Measurements from ENCODE around the gene ATAD3B.
"Not testable (repeated sequence)": the region's sequence is repeated elsewhere in the genome, so short reads cannot be mapped to it uniquely, and the experiment has no call there.

ATAD3B gene

DNA sequence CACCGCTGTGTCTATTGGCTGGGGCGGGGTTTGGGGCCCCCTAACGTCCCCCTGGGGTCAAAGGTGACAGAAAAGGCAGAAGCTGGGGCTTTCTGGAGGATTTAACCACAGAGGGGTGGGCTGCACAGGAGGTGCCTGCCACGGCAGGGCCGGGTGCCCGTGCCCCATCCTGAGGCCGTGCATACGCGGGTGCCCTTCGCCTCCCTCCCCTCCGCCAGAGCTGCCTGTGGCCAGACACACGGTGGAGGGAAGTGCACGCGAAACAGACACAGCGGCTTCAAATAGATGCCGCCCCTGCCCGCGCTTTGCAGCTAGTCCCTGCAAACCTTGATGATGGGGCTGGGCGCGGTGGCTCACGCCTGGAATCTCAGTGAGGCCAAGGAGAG lies 37.9 kb downstream of the ATAD3B start:
- in situ Hi-C loops (cut with MboI; ENCODE audit: low sequenced_read_pairs): not testable (repeated sequence)

DNA sequence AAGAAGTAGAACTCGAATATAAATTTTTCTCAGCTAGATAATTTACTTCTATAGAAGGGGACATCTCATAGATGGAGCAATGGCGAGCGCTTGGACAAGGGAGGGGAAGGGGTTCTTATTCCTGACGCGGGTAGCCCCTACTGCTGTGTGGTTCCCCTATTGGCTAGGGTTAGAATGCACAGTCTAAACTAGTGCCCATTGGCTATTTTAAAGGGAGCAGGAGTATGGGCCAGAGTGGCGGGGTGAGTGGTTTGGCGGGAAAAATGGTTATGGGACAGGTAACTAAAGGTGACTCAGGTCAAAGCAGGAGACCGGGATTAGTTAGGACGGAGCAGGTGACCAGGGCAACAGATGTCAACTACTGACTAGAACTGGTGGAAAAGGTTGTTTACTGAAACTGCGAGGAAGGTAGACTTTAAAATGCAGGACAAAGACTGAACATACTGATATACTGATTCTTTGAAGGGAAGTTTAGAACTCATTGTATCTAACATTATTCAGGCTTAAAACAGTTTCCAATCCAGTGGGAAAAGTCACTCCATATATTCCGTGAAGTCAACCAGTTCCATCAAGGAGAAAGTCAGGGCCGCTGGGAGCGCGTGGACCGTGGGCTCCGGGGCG lies 39.5 kb downstream of the ATAD3B start:
- in situ Hi-C loops (cut with MboI; ENCODE audit: low sequenced_read_pairs): no loop called here

DNA sequence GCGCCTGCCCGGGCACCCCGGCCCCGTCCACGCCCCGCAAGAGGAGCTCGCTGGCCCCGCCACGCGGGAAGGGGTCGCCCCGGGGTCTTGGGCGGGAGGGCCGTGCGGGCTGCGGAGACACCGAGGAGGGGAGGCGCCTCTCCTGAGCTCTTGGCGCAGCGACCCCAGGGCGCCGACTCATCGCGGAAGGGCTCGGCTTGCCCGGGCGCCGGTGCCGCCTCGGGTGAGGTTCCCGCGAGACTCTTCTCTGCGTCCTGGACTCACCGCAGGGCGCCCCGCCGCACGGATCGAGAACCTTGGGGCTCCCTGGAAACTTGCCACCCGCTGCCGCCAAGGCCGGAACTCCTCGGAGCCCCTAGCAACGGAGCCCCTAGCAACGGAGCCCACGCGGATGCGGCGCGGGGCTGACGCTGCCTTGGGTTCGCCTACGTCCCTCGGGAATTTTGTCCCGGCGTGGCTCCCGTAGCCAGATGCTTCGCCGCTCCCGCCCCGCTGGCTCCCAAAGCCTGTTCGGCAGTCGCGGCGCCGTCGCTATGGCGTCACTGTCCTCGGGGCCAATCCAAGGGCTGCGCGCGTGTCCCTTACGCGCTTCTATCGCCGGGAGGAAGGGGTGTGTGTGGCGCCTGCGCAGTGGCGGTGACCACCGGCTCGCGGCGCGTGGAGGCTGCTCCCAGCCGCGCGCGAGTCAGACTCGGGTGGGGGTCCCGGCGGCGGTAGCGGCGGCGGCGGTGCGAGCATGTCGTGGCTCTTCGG lies 40.1 kb downstream of the ATAD3B start, which contains the start of gene ATAD3A:
ATAD3A (plus strand) TSS at position 630 of the 753 bp plus-strand sequence; CDS start at position 737, 107 bp downstream.
- in situ Hi-C loops (cut with MboI; ENCODE audit: low sequenced_read_pairs): no loop called here

DNA sequence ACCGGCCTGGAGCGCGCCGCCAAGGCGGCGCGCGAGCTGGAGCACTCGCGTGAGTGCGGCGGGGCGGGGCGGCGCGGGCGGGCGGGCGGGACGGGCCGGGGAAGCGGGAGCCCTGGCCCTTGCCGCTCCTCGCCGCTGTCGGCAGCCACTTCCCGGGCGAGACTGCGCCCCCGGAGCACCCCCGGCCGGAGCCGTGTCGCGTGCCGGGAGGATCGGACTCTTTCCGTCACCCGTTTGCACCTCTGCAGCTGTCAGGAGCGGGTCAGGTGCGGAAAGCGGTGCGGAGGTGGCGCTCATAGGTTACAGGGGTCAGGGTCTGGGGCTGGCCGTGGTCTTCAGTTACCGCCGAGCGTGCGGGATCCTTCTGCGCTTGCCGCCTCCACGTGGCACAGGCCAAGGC lies 40.9 kb downstream of the ATAD3B start:
- in situ Hi-C loops (cut with MboI; ENCODE audit: low sequenced_read_pairs): not testable (repeated sequence)

DNA sequence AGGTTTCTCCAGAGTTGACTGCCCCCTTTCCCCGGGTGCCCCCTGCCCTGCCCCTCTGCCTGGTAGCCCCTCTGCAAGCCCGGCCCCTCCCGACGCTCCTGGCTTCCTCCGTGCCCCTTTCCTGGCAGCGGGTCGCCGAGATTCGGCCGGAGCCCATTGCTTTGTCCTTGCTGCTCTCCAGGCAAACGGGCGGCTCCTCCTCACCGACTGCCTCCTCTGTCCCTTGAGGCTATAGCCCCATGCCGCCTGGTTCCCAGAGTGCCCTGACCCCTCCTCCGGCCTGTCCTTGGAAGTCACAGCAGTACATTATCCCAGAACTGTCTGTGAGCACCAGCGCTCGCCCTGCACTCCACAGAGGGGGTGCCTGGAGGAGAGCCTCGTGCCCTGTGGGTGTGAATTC lies 42.1 kb downstream of the ATAD3B start:
- in situ Hi-C loops (cut with MboI; ENCODE audit: low sequenced_read_pairs): not testable (repeated sequence)

DNA sequence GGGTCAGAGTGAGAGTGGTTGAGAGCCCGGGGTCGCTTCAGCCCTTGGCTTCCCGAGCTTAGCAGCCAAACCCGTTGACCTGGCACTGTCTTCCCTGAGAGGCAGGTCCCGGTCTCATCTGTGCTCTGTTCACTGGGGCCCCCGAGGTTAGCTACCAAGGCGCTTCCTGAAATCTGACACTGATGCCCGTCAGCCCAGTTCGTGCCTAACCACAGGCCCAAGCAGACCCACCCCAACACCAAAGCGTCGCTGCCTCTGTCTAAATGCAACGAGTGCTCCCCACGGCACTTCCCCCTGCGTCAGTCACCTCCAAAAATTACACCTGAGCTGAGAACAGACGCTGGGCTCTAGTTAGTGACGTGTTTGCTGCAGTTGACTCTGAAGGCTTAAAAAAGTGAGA lies 42.8 kb downstream of the ATAD3B start:
- in situ Hi-C loops (cut with MboI; ENCODE audit: low sequenced_read_pairs): not testable (repeated sequence)

DNA sequence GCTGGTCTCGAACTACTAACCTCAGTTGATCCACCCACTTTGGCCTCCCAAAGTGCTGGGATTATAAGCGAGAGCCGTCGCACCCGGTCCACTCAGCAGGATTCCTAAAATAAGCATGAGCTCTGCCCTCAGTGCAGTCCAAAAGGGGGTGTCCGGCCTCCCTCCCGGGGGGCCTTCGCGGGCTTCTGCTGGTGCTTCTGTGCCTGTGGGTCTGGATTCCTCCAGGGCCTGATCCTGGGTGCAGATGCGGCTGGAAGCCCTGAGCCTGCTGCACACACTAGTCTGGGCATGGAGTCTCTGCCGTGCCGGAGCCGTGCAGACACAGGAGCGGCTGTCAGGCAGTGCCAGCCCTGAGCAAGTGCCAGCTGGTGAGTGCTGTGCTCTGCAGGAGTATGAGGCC lies 45.4 kb downstream of the ATAD3B start:
- in situ Hi-C loops (cut with MboI; ENCODE audit: low sequenced_read_pairs): not testable (repeated sequence)

DNA sequence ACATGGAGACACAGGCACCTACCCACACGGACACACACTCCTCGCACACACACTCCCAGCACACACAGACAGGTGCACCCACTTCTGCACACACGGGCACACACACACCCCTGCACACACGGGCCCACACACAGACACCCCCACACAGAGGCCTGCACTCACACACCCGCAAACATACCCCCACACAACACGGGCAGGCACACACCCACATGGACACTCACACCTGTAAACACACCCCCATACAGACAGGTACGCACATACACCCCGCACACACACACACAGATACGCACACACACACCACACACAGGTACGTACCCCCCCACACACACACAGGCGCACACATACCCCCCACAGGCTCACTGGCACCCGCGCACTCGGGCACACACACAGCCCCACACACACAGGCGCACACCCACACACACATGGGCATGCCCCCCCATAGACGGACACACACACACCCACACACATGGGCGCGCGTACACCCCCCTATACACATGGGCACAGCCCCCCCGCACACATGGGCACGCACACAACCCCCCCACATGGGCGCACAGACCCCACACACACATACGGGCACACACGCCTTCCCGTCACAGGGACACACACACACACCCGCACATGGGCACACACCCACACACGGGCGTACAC lies 46.5 kb downstream of the ATAD3B start:
- in situ Hi-C loops (cut with MboI; ENCODE audit: low sequenced_read_pairs): no loop called here

DNA sequence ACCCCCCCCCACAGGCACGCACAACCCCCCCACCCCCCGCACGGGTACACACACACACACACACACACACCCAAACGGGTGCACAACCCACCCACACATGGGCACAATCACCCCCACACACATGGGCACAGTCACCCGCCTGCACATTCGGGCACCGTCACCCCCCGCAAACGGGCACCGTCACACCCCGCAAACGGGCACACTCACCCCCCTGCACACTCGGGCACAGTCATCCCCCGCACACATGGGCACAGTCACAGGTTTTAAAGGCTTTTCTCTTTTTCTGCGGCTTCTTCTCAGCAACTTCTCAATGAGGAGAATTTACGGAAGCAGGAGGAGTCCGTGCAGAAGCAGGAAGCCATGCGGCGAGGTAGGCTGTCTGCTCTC lies 47.0 kb downstream of the ATAD3B start:
- in situ Hi-C loops (cut with MboI; ENCODE audit: low sequenced_read_pairs): not testable (repeated sequence)

DNA sequence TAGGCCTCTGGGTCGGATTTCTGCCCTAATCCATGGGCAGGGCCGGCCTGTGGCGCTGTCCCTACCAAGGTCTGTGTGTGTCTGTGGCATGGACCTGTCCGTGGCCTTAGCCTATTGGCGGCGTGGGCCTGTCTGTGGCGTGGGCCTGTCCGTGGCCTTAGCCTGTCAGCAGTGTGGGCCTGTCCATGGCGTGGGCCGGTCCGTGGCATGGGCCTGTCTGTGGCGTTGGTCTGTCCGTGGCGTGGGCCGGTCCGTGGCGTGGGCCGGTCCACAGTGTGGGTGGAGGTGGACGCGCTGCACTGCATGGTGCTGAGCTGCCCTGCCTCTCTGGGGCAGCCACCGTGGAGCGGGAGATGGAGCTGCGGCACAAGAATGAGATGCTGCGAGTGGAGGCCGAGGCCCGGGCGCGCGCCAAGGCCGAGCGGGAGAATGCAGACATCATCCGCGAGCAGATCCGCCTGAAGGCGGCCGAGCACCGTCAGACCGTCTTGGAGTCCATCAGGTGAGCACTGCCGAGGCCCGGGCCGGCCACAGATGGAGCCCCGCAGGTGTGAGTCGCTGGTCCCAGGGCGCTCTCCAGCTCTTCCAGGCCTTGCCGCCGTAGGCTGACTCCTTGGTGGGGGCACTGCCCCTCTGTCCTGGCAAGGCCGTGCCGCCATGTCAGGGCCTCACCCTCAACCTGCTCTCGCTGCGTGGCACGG lies 48.4 kb downstream of the ATAD3B start:
- in situ Hi-C loops (cut with MboI; ENCODE audit: low sequenced_read_pairs): not testable (repeated sequence)

DNA sequence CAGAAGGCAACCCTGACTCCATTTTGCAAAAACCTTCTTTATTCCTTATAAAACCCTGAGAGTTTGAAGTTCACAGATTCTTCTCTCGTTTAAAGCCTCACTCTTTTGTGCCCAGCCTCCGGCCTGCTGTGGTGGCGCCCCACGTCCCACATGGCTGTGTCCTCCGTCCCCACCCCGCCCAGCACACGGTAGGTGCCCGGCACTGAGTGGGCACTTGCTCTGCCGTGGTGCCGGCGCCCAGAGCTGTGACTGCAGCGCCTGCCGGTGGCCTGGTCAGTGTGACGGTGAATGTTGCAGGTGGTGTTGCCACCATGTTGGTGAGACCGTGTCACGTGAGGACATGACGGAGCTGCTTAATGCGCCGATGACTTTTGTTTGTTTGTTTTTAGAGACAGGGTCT lies 49.8 kb downstream of the ATAD3B start:
- in situ Hi-C loops (cut with MboI; ENCODE audit: low sequenced_read_pairs): no loop called here

DNA sequence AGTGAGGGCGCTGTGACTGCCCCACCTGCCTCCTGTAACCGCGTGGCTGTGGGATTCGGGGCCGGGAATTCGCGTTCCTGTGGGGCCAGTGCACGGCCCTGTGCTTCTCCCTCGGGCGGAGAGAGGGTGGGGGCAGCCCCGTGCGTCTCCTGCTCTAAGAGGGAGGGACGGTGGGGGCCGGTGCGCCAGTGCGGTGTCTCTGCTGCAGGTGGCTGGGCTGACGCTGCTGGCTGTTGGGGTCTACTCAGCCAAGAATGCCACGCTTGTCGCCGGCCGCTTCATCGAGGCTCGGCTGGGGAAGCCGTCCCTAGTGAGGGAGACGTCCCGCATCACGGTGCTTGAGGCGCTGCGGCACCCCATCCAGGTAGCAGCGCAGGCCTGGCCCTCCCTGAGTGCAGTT lies 51.0 kb downstream of the ATAD3B start:
- in situ Hi-C loops (cut with MboI; ENCODE audit: low sequenced_read_pairs): not testable (repeated sequence)

DNA sequence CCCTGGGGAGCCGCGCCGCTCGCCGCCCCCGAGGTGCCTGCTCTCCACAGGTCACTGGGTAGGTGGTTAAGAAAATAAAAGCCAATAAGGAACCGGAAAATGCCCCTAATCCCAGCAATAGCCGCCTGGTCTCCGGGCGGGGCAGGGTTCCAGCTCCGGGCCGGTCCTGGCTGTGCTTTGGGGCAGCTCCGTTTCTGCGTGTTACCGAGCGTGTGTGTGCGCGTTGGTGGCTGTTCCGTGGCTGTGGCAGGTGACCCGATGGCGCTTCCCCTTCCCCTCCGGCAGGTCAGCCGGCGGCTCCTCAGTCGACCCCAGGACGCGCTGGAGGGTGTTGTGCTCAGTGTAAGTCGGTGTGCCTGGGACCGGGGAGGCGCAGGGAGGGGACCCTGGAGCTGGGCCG lies 51.7 kb downstream of the ATAD3B start:
- in situ Hi-C loops (cut with MboI; ENCODE audit: low sequenced_read_pairs): not testable (repeated sequence)

DNA sequence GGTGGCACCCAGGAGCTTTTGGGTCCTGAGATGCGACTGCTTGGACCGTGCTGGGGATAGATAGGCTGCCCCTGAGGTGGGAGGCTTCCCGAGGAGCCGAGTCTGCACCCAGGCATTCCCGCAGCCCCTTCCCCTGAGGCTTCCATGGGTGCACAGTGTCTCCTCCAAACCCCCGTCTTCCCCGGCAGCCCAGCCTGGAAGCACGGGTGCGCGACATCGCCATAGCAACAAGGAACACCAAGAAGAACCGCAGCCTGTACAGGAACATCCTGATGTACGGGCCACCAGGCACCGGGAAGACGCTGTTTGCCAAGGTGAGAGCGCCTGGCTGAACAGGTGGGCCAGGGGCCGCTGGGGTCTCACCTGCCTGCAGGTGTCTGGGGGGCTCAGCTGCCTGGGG lies 52.1 kb downstream of the ATAD3B start:
- in situ Hi-C loops (cut with MboI; ENCODE audit: low sequenced_read_pairs): not testable (repeated sequence)

DNA sequence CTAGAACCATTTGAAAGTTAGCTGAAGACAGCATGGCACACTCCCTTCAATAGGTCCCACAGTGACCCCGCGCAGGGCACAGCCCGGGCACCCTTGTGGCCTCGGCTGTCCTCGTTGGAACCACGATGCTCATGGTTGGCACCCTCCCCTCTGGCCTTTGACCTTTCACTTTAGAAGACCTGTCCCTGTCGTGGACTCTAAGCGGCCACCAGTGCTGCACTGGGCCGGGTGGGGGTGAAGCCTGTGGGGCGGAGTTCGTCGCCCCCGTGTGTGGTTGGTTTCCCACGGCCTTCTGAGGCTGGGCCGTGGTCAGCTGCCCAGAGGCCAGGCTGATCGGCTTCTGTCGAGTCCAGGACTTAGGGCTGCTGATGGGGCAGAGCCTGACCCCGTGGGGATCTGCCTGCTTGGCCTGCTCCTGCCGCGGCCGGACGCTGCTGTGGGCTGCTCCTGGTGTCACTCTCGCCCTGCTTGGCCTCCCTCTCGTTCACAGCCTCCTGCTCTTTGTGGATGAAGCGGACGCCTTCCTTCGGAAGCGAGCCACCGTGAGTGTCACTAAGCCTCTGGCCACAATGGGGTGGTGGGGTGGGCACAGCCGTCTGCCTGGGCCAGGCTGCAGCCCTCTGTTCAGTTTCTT lies 53.3 kb downstream of the ATAD3B start:
- in situ Hi-C loops (cut with MboI; ENCODE audit: low sequenced_read_pairs): not testable (repeated sequence)

DNA sequence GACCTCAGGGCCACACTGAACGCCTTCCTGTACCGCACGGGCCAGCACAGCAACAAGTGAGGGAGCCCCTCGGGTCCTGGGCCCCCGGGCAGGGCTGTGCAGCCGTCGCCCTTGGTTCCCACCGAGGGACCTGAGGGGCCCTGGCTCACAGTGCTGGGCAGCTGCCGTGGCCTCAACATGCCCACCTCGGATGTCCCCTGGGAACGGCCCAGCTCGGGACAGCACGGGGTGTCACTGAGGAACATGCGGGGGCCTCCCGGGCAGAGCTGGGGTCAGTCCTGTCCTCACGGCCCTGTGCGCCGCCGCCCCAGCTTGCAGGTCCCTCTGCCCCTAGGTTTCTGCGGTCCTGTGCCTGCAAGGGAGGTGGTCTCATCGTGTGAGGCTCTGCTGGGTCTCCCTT lies 54.9 kb downstream of the ATAD3B start:
- in situ Hi-C loops (cut with MboI; ENCODE audit: low sequenced_read_pairs): not testable (repeated sequence)

DNA sequence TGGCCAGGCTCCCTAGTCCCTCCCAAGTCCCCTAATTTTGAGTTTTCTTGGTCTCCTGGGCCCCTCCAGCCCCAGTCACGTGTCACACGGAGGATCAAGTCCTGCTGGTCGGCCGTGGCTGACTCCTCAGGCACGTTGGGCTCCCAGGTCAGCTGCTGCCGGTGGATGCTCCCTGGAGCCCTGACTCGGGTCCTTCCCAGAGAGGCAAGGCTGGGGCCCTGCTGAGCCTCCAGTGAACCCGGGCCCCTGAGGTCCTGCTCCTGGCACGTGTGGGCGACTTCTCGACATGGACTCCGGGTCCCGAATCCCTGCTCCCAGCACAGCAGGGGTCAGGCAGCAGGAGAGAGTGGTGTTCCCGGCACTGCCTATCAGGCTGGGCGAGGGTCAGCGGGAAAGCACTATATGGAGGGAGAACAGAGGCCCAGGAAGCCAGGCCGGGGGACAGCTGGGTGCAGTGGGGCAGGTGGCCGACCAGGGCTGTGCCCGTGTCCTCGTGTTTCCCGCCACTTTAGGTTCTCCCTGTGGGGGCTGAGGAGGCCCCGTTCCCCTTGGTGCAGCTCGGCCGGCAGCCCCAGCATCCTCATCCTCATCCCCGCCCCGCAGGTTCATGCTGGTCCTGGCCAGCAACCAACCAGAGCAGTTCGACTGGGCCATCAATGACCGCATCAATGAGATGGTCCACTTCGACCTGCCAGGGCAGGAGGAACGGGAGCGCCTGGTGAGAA lies 55.7 kb downstream of the ATAD3B start:
- in situ Hi-C loops (cut with MboI; ENCODE audit: low sequenced_read_pairs): no loop called here

DNA sequence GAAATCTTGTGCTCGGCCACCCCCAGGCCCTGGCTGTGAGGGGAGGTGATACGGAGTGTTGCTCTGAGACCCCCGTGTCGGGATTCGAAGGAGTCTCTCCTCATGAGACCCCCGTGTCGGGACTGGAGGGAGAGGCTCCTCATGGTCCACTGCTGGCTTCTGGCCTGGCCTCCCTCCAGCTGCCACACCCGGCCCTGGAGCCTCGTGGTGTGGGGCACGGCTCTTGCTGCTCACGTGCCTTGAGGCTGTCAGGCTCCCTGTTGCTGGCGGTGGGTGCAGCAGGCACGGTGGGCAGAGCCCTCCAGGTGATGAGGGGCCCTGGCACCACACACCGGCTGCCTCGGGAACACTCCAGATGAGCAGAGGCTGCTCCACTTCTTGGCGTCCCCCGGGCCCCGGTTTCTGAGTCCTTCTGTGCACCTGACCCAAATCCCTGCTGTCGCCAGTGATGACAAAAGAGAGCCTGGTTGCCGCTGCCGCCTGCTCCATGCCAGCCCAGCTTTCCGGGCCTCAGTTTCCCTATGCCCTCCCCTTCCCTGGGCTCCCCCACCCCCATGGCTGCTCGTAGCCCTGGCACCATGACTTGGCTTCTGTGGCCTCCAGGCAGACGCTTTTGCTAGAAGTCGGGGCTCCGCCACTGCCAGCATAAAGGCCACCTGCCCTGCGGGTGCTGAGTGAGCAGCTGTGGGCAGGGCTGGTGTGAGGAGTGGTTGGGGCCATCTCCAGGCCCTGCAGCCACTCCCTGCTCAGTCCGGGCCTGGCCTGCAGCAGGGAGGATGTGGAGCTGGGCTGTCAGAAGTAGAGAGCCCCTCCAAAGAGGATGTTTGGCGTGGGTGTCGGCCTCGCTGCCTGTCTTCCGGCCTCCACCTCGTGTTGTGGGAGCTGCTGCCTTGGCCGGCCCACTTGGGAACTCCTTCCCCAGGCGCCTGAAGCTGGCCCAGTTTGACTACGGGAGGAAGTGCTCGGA lies 57.0 kb downstream of the ATAD3B start:
- in situ Hi-C loops (cut with MboI; ENCODE audit: low sequenced_read_pairs): no loop called here

DNA sequence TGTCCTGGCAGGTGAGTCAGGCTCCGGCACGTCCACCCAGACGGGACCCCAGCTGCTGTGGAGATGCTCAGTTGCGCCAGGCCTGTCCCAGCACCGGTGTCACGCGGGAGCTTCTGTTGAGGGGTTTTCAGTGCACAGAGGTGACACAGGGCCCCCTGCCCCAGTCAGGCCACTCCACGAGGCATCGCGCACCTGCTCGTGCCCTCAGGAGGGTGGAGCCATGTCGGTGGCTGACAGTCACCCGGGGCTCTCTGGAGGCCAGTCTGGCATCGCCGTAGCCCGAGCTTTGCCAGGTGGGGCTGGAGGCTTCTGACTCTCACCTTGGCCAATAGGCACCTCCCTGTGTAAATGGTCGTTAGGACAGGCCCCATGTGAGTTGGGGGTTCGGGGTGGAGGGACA lies 57.8 kb downstream of the ATAD3B start:
- in situ Hi-C loops (cut with MboI; ENCODE audit: low sequenced_read_pairs): no loop called here

Data from HL-60/S4 treated with retinoic acid at 250 ng/mL for 4 days and 3 days (cell line).